HG02852 (cell line): Measurements from ENCODE around the gene NMNAT2.

Experiments used
- ATAC-seq: cut with Tn5 transposase; IDR thresholded peaks from one replicate; pipeline ENCODE4 v1.9.1; 2021; ENCODE audit warnings: mild to moderate bottlenecking, moderate library complexity; ENCODE audit not compliant: unreplicated experiment

Gene NMNAT2

DNA sequence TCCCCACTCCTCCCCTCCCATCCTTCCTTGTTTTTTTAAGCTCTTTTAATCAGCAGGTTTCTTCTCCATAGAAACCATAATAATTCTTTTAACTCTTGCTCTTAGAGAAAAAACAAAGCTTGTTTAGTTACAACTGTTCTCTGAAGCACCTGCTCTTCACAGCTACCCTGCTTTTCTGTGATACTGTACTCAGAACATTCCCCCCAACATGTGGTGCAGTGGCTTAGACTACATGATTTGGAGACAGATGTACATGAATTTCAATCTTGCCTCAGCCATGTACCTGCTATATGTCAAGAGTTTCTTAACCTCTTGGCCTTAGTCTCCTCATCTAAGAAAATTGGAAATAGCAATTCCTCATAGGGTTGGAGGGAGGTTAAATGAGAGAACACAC is 198.6 kb downstream of the NMNAT2 start:
- ATAC-seq: no peak

DNA sequence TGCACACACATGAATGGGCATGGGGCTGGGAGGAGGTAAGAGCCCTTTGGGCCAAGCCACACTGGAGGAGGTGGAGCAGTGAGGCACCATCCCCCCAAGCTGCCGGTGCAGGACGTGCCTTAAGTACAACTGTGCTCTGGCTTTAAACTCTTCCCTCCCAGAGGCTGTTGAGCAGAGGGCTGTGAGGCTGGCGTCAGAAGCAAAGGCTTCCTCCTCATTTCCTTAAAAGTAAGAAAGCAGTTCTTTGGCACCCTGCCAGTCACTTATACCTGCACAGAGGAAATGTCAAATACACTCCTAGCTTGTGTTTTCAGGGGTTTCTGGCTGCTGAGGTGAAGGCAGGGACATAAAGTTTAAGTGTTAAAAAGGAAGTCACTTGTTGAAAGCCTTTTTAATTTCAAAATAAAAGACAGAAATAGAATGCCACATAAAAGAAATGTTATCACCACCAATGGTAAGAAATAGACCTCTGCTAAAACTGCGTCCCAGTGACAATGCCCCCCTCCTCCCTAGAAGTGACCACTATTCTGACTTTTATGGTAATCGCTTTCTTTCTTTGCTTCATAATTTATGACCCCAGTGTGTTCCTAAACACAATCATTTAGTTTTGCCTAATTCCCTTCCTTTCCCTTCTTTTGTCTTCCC is 199.1 kb downstream of the NMNAT2 start:
- no peak for ATAC-seq

DNA sequence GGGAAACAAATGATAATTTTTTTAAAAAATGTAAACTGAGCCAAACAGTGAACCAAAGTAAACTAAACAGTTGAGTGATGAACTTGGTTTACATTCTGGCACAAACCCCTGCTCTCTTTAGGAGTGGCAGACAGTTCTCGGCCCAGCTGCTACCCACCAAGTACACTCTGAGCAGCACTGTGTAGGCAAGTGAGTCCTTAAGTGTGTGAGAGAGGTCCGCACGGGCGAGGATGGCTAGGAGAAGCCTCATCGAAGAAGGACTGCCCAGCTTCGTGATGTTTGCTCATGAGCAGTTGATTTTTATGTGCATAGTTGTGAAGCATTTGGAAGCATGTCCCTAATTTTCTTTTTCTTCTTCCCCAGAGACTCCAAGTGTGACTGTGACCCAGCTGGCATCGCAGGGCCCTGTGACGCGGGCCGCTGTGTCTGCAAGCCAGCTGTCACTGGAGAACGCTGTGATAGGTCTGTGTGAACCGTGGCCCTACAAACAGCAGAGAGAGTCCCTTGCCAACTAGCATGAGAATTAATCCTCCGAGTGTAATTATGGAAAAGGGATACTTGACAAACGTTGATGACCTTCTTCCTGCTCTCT is 200.1 kb downstream of the NMNAT2 start:
- ATAC-seq: no peak

DNA sequence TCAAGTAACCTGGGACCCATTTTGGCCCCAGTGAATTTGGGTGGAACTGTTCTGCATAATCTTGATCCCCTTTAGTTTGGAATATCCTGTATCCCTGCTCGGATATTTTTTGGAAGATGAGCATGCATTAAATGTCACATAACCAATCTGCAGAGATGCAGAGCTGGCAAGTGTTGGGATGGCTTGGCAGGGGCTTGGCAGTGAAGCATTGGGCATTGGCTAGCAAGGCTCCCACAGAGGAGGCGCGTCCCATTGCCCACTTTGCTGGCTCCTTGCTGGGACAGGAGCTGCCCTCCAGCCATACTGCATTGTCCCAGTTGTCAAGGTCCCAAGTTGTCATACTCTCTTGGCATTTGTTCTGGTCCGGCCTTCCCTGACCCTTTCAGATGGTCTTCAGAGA is 202.2 kb downstream of the NMNAT2 start:
- ATAC-seq: no peak

DNA sequence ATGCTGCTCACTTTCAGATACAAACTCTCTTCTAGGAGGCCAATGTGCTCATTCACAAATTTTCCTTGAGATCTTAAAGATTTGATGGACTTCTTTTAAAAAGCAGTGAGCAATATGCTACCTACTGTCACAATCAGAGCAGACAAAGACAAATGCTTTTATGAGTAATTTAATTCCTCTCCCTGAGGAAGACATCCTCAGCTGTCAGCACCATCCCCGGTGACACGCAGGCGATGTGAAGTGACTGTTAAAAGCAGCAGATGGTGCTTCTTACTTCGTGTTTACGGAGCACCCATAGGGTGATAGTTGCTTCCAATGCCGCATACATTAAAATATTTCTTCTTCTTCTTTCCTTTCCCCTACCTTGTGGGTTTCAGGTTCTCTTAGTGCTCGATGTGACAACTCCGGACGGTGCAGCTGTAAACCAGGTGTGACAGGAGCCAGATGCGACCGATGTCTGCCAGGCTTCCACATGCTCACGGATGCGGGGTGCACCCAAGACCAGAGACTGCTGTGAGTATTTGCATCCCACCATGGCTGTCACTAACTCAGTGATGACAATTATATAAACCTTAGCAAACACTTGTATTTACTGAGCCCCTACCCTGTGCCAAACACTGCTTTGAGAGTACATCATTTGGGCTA is 203.0 kb downstream of the NMNAT2 start:
- ATAC-seq: no peak

DNA sequence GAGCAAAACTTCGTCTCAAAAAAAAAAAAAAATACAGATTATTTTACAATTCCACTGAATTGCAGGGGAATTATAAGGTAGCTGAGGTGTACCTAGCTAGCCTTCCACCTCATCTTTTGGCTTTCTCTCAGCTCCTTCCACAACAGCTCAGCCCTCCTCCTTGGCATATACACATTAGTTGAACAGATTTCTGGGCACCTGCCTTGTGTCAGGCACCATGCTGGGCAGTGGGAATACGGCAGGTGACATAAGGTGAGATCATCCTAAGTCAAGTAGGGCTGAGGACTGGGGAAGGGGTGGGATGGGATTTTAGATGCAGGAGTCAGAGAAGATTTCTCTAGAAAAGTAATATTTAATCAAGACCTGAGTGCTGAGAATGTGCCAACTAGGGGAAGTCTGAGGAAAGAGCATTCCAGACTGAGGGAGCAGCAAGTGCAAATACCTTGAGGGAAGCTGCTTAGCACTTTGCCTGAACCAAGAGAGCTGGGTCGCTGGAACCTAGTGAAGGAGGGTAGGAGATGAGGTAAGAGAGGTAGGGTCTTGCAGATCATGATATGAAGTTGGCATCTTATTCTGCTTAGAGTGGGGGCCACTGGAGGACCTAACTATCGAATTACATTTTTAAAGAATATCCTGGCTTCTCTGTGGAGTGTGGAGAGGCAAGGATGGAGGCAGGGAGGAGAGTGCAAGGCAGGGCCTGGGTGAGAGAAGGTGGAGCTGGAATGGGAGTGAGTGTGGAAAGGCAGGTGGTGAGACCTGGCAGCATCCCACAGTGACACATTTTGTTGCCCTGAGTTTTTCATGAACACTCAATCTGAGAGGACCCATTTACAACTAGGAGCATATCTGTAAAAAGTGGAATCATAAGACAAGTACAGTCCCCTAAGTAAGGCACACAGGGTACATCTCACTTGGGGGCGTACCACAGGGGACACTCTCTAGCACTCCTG is 203.9 kb downstream of the NMNAT2 start:
- ATAC-seq: no peak

DNA sequence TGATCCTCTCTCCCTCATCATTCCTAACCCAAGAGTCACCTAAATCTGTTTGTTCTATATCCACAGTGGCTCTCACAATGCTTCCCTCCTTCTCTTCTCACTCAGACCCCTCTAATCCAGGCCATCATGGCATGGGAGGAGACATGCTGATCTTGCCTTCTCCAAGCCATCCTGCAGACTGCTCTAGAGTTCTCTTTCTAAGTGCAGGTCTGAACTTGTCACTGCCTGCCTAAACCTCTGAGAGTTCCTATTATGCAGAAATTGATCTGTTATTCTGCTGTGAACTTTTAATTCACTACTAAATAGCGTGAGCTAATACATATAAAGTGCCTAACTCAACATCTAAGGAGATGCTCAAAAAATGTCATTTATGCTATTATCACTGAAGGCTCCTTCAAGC is 205.3 kb downstream of the NMNAT2 start:
- ATAC-seq: no peak

DNA sequence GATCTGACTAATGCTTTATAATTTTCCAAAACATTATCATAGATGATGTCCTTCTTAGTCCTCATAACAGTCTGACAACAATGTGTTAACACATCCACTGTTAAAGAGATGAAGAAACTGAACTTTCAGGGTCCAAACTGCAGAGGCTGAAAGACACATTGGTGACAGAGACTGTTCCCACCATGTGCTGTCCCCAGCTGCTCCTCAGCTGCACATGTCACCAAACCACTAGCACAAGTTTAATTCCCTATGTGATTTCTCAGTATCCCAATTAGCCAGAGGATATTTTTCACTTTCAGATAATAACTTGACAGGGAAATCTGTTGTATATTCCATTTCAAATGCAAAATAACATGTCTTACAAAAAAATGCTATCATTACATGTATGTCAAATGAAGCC is 207.5 kb downstream of the NMNAT2 start:
- no peak for ATAC-seq

DNA sequence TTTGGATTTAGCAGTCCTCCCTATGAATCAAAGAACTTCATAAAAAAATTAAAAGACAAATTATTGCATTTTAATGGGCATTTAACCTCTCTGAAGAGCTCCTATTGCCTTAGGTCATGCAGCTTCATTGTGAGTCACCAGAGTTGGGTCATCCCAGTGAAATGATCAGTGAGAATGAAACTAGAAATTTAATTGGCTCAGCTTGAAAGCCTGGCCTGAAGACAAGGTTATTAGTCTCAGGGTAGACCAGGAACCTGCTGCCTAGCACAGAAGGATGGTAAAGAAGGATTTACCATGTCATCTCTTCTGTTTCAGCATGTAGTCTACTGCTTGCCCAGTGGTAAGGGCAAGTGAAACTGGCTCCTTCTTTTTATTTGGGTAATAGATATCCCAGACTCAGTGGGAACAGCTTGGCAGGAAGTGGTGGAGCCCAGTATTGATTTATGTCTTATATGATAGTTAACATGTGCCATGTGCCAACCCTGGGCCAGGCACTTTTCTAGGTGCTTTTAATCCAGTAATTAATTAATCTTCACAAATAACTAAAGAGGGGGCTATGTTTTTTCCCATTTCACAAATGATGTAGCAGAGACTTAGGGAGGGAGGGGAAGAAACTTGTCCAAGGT is 208.5 kb downstream of the NMNAT2 start:
- no peak for ATAC-seq

DNA sequence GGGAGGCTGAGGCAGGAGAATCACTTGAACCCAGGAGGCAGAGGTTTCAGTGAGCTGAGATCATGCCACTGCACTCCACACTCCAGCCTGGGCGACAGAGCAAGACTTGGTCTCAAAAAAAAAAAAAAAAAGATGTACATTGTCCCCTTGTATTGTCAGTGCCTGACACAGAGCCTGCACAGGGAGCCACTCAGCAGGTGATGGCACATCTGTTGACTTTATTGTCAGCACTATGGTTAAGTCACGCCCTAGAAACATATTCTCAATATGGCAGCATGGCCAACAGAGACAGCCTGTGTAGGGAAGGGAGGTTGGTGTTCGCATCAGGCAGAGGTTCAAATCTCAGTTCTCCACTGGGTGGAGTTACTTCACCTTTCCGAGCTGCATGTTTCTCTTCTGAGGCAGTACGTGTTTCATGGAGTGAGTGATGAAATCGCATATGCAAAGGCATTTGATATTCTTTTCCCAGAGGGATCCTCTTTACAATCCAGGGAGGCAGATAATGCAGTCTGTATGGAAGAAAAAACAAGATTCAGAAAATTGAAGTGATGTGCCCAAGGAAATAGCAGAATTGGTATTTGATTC is 211.6 kb downstream of the NMNAT2 start:
- ATAC-seq: no peak

DNA sequence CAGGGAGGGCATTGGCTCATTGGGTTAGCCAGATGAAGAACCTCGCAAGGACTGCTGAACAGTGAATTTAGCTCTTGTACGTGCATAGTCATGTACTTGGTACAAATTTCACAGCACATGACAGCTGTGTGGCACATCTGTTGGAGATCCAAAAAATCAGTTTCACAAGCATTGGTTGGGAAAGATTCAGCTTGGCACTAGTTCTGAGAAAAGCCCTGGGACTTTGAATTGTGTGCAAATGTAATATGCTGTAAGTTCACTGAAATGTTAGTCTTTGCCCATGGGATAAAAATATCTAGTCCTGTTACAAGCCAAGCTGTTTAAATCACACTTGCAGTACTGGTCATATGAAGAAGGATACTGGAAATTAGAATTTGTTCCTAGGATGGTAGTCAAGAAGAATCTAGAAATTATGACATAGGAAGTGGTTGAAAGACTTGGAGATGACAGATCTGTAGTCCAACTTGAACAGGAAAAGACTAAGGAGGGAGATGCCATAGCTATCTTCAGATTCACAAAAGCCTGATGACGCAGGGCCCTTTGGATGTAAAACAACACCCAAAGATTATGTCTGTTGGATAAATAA is 212.9 kb downstream of the NMNAT2 start:
- ATAC-seq: no peak

DNA sequence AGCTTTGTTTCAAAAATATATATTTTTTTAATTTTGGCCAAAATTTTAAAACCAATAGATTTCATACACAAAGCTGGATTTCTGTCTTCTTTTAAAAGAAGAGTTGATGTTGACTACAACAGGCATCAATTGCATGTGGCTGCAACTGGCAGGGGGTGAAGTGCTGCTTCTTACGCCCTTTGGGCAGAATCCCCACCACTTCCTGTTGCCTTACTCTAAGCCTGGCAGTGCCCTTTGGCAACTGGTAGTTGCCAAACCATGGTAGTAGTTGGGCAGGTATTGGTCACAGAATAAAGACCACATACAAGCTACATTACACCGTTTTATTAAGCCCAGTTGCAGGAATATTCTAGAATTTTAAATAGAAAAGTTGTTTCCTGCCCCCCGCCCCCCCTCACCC is 215.1 kb downstream of the NMNAT2 start:
- no peak for ATAC-seq

DNA sequence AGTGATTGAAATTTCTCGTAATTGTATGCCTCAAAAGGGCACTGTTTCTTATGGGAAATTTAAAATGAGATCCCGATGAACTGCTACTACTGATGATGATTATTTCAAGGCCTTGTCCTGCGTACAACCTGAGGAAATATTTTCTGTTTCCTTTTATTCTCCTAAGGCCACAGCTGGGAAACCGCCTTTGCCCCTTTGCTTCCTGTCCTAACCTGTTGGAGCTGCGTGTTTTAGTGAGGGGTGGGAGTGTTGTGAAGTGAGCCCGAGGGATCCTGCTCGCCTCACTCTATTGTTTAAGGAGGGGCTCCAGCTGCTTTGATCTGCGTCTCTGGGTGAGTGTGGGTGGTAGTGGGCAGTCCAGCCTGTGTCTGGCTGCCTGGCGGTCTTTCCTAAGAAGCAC is 217.7 kb downstream of the NMNAT2 start:
- no peak for ATAC-seq

DNA sequence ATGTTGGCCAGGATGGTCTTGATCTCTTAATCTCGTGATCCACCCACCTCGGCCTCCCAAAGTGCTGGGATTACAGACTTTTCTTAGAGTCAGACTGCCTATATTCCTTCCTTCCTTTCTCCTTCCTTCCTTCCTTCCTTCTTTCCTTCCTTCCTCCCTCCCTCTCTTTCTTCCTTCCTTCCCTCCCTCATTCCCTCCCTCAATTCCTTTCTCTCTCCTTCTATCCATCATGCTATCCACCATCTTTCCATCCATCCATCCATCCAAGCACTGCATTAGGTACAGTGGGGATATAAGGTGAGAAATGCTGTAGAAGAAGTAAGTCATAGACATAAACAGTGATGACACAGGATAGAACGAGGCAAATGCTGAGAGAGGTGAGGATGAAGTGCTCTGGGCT is 218.9 kb downstream of the NMNAT2 start:
- ATAC-seq: no peak

DNA sequence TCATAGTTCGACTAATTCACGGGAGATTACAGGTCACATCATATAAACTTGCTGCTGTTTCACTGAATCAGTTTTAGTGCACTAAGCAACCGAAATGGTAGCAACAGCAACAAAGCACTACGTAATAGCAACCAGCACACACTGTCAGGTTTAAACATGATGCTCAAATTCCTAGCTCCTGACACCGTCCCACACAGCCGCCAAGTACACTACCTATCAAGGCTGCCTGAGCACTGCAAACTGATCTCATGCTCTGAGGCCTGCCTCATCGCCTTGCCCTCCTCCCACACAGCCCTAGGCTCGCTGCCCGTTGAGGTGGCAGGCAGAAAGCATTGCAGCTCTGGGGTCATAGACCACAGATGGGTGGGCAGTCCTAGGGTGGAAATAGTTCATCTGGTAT is 219.7 kb downstream of the NMNAT2 start:
- no peak for ATAC-seq
